ENCODE data around the gene NTS.

The NTS gene

DNA sequence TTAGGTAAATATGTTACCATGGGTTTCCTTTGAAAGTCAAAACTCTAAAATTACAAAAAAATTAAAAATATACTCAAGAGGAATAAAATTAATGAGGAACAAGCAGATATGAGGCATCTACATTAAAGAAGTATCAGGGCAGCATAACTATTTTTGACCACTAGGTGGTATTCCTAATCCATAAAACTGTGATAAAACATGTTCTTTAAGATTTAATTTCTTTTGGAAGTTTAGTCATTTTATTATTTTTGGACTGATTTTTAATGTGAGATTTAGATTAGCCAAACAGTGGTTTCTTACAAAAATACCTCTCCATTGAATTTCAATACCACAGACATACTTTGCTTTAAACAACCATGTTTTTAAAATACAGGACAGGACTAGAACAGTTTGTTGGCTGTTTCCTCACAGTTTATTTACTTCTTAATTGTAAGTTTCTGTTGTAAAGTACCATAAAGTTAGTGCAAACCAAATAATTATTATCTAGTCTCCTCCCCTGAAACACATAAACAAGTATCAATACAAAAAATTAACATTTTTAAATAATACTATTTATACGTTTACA, 49.8 kb downstream of the NTS start:
- DNase-seq, result peak; percentile 22

DNA sequence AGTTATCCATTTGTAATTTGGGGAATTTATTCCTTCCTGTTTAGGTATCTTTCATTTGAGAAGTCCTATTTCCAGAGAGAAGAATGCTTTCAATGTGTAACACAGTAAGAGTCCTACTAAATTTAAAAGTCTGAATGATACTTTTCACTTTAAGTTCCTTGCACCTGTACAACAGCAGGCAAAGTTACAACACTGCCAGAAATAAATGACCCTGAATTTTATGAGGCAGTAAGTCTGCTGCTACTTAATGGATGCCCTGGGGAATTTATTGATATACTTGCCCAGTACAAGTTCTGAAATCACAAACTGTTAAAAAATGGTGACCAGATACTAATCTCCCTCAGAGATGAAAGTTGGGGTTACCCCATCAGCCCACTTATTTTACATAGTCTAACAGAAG, 53.1 kb downstream of the NTS start:
- no peak for DNase-seq
